GM18511 (cell line): ENCODE results near the gene TCEA3.
"Not testable (repeated sequence)": the region's sequence is repeated elsewhere in the genome, so short reads cannot be mapped to it uniquely, and the experiment has no call there.

Experiments used
- ATAC-seq: cut with Tn5 transposase; IDR thresholded peaks from one replicate; pipeline ENCODE4 v1.9.1; 2021; ENCODE audit warnings: mild to moderate bottlenecking, moderate library complexity; ENCODE audit not compliant: unreplicated experiment

The TCEA3 gene

DNA sequence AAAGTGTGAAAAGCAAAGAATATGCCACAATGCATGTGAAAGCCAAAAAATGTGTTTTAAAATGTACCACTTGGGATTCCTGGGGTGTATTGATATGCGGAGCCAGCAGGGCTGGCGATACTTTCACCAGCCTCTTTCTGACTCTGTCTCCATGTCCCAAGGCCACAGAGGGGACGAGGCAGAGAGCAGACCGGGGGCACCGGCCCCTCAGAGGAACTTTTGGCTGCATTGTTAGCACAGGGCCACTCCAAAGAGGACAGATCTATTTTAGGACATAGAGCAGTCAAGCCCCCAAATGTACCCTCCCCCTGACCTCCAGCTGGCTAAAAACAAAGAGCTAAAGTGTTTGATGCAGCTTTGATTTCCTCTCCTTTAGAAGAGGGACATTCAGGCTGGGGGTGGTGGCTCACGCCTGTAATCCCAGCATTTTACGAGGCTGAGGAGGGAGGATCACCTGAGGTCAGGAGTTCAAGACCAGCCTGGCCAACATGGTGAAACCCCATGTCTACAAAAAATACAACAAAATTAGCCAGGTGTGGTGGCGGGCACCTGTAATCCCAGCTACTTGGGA is 29.3 kb downstream of the TCEA3 start:
- ATAC-seq, result no peak

DNA sequence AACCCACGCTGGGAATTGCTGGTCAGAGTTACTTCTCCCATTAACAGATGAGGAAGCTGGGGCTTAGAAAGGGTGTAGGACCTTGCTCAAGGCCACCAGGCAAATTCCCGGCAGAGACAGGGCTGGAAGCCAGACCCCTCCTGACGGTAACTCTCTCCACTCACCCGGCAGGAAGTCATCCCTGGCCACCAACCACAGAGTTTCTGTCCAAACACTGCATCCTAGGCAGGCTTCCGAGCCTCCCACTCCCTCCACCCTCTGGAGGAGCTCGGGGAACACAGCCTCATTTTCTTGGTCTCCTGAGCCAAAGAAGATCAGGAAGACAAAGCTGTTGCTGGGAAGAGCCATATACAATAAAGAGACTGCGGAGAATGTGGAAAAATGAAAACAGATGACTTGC is 29.9 kb downstream of the TCEA3 start:
- no peak for ATAC-seq

GRCh38 chr1:23394181-23394580 is 30.4 kb downstream of the TCEA3 start:
- no peak for ATAC-seq

GRCh38 chr1:23393706-23394105 is 30.8 kb downstream of the TCEA3 start:
- ATAC-seq, result no peak

- no peak for ATAC-seq
These were observed 32.3 kb downstream of the TCEA3 start for GRCh38 chr1:23392125-23392855.

DNA sequence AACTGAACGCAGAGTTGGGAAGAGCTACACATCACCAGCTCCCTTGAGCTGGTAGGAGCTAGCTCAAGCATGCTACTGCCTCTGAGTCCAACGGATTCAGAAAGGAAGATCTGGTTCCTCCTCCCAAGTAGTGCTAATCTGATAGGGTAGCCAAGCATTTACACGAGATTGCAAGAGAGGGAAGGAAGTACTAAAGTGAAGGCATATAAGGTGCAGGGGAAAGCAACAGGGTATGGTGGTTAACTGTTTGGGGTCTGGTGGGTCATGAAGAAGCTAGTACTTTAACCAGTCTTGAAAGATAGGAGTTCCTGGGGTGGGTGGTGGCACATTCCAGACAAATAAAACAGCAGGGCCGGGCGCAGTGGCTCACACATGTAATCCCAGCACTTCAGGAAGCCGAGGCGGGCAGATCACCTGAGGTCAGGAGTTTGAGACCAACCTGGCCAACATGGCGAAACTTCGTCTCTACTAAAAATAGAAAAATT is 34.7 kb downstream of the TCEA3 start:
- ATAC-seq, result no peak

- no peak for ATAC-seq
These were observed 37.1 kb downstream of the TCEA3 start for GRCh38 chr1:23387494-23387893.

- no peak for ATAC-seq
These were observed 39.4 kb downstream of the TCEA3 start for GRCh38 chr1:23385119-23385621.

DNA sequence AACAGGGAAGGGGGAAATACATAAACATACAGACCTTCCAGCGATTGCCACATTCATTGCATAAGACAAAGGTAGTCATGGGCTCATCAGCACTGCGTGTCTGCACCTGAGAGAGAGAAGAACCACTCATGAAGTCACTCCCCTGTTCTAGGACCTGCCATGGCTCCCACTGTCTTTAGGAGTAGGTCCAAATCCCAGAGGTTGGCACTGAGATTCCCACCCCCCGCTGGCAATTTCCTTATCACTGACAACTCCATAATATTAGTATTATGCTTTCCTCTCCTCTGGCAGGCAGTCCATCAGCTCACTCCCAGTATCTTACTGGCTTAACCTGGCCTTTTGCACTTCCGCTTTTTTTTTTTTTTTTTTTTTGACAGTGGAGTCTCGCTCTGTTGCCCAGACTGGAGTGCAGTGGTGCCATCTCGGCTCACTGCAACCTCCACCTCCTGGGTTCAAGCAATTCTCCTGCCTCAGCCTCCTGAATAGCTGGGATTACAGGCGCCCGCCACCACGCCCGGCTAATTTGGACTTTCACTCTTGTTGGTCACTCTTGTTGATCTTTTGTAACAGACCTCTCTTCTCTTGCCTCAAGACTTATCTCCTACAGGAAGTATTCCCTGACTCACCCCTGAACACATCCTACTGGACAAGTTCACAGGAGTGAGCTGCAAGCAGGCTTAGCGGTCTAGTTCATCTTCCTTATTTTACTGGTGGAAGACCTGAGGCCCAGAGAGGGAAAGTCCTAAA is 40.1 kb downstream of the TCEA3 start:
- no peak for ATAC-seq

DNA sequence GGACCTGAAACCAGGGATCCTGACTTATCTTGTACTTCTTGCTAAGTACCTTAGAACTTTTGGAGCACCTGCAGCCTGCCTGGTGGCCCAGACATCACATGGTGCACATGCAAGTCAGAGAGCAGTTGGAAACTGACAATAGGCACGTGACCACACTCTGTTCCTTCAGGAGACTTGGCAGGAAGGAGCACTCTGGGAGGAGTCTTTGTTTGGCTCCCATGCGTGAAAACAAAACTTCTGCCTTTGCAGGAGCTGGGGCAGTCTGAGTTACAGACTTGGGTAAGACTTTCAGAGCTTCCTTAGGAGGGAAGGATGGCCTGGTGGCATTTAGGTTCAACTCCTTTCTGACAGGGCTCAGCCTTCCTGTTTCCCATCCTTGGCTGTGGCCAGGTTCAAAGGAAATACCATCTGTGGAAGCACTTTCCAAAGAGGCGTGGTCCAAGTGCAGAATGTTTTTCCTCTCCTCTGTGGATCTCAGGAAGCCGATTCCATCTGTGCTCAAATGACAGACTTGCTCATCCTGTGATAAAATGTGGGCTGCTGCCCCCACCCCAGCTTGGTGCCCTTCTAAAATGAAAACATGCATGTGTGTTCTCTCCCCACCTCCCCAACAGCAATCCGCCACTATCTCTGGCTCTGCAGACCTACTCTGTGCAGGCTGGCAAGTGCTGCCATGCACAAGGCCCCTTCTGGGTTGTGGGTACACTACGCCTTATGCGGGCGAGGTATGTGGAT is 40.8 kb downstream of the TCEA3 start:
- no peak for ATAC-seq

GRCh38 chr1:23381233-23381885 is 43.2 kb downstream of the TCEA3 start:
- ATAC-seq, result no peak

DNA sequence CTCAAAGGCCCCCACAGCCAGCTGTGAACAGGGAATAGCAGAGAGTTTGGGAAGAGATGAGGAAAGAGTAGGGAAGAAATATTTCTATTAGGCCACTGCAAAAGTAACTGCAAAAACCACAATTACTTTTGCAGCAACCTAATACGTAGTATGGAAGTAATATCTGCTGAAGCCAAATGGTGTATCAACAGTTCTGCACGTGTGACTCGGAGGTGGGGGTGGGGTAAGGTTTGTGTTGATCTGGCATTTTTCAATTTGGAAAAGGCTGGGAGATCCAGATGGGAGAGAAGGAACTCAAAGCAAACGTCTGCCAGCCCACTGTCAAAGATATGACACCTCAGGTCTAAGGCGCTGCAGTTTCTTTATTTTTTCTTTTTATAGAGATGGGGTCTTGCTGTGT is 43.8 kb downstream of the TCEA3 start:
- ATAC-seq, result no peak

DNA sequence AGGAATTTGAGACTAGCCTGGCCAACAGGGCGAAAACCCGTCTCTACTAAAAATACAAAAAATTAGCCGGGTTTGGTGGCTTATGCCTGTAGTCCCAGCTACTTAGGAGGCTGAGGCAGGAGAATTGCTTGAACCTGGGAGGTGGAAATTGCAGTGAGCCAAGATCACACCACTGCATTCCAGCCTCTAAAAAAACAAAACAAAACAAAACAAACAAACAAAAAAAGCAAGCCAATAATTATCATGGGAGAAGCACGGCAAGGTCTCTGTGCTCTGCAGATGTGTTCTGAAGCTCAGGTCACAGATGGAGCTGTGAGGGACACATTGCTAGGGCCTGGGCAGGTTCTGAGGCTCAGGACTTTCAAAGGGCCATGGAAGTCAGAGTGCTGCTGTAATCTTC is 44.3 kb downstream of the TCEA3 start:
- ATAC-seq, result not testable (repeated sequence)

DNA sequence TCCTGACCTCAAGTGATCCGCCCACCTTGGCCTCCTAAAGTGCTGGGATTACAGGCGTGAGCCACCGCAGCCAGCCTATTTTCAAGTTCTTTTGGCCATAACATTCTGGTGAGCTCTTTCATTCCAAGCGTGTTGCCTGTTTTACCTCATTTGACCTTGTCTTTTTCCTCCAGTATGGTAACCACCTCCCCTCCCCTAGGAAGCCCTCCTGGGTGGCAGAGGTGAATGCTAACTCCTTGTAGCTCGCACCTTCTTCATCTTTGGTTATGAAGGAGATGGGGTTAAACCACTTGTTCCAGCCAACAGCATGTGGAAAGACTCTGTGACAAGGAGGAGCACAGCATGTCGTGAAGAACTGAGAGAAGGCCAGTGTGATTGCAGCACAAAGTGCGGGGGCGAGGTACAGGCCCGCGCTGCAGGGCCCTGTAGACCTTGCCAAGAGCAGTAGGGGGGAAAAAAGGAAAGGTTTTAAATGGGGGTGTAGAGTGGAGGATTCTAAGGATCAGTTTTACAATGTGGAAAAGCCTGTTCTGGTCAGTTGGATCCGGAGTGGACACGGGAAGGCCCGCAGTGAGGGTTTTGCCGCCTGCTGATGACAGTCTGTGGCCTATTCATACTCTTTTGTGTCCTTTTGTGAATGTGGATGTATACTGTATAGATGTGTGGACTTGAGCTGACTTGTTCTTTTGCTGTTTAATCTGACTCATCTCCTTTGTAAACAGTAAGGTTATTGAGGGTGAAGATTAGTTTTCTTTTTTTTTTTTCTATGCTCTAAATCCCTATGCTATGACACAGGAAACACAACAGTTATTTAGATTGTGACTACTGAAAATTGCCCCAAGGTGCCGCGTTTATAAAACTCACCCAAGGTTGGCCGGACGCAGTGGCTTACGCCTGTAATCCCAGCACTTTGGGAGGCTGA is 47.4 kb downstream of the TCEA3 start:
- no peak for ATAC-seq

- ATAC-seq, result not testable (repeated sequence)
These were observed 50.3 kb downstream of the TCEA3 start for GRCh38 chr1:23374079-23374735.

DNA sequence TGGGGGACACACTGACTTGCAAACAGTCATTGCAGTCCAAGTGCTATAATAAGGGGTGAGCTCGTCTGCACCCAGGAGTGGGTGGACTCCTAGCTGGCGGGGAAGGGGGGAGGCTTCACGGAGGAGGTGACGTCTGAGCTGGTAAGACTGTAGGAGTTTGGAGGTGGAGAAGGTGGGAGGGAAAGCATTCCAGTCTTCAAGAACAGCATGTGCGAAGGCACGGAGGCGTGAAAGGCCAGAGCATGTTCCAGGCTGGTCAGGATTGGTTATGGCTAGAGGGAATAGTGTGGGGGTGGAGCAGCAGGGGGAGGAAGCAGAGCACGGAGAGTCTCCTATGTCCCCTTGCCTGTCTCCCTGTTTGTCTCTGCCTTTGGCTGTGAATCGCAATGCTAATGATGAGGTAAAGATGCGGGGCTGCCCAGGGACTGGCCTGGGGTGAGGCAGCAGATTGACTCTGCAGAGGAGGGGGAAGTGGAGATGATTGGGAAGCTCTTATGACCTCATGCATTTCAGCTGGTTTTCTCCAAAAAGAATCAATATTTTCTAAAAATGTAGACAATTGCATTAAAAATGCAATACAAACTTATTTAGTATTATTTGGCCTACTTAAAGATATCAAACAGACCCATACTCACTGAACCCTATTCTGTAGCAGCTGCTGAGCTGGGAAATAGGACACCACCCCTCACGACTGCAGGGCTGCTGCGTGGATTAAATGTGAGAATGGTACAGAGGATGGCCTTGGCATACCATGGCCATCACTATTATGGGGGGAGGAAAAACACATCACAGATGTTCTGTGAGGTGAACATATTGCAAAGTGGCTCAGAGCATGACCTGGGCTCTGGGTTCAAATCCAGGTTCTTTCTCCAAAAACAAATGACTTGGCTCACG is 52.3 kb downstream of the TCEA3 start:
- no peak for ATAC-seq

DNA sequence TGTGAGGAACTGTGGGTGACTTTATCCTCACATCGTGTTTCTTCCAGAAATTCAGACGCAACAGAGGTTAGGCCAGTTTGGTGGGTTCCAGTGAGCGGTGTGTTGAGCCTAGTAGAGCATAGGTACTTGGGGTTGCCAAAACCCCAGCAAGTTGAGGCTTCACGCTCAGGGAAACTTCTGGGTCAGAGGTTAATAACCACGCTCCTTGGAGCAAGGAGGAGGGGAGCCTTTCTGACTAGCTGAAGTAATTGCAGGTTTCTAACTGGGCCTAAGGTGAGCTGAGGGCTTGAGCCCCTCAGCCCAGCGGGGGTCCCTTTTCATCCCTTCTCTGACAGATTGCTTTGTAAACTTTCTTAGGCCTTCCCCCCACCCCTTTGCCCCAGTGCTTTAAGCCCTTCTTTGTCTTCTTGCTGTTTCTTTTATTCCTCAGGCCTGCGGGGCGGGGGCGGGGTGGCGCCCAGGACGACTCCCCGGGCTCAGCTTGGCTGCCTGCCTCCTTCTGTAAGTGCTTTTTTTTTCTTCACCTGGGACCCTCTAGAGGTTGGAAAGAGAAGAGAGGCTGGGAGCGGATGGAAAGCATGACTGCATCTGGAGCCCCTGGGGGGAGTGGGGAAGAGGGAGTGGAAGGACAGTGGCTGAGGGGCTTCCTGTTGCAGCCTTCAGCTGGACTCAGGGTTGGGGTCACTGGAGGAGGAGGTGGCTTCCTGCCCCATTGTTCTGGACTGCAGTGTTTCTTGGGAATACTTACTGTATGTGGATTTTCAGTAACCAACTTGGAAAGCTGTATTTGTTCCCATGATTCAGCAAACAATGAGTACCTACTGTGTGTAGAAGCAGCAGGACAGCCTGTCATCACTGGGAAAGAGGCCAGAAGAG is 53.6 kb downstream of the TCEA3 start:
- no peak for ATAC-seq
